HL-60 (cell line): Measurements from ENCODE around the gene CD38.

ENCODE experiments used
- CTCF ChIP-seq: IDR thresholded peaks from one replicate; pipeline ENCODE4 v1.5.1; 2011; ENCODE audit warnings: low read length, control low read depth, inconsistent platforms; ENCODE audit not compliant: insufficient read depth
- GABPA ChIP-seq: IDR thresholded peaks from 2 replicates; pipeline ENCODE4 v1.6.1; 2012; ENCODE audit warnings: low read depth
- POLR2AphosphoS5 ChIP-seq: IDR thresholded peaks from 2 replicates; pipeline ENCODE4 v1.6.1; 2012; ENCODE audit warnings: low read depth

GRCh38 chr4:15833801-15834200, 55.7 kb downstream of the CD38 start:
- TF ChIP-seq CTCF (no peak), GABPA (no peak), POLR2AphosphoS5 (no peak)
